DOHH2 (cell line): Measurements from ENCODE around the gene ALKBH3.

ENCODE experiments used
- H3F3A ChIP-seq: fragments of 200-600 bp; sonication (generic), shearing (Covaris generic); 2 replicates; pipeline ENCODE4 v1.6.0; 2016; ENCODE audit warnings: antibody characterized with exemption, mild to moderate bottlenecking; ENCODE audit not compliant: control insufficient read depth, insufficient read depth
- H3K27ac ChIP-seq: fragments of 200-600 bp; sonication (generic); 2 replicates; pipeline ENCODE4 v1.5.1; 2014; ENCODE audit warnings: low read depth, mild to moderate bottlenecking, low read length, moderate library complexity
- H3K27me3 ChIP-seq: fragments of 200-600 bp; sonication (generic); 2 replicates; pipeline ENCODE4 v1.6.1; 2014; ENCODE audit warnings: mild to moderate bottlenecking, low read length, mixed read lengths; ENCODE audit not compliant: control insufficient read depth
- H3K36me3 ChIP-seq: fragments of 200-600 bp; sonication (generic); 2 replicates; pipeline ENCODE4 v1.6.1; 2014; ENCODE audit warnings: mild to moderate bottlenecking, low read length, moderate library complexity, mixed read lengths; ENCODE audit not compliant: control insufficient read depth
- H3K4me1 ChIP-seq: fragments of 200-600 bp; sonication (generic); 2 replicates; pipeline ENCODE4 v1.6.1; 2014; ENCODE audit warnings: mild to moderate bottlenecking, low read length, mixed read lengths; ENCODE audit not compliant: control insufficient read depth
- H3K4me2 ChIP-seq: fragments of 200-600 bp; sonication (generic); 2 replicates; pipeline ENCODE4 v1.6.0; 2014; ENCODE audit warnings: mild to moderate bottlenecking, low read length, moderate library complexity
- H3K4me3 ChIP-seq: fragments of 200-600 bp; sonication (generic); 2 replicates; pipeline ENCODE4 v1.5.1; 2014; ENCODE audit warnings: mild to moderate bottlenecking, low read length, mixed read lengths
- H3K79me2 ChIP-seq: fragments of 200-600 bp; sonication (generic); 2 replicates; pipeline ENCODE4 v1.6.1; 2014; ENCODE audit warnings: mild to moderate bottlenecking, low read length, mixed read lengths; ENCODE audit not compliant: control insufficient read depth
- H3K9me2 ChIP-seq: fragments of 200-600 bp; sonication (generic); replicated peaks from 2 replicates; pipeline ENCODE4 v1.6.1; 2014; ENCODE audit warnings: mild to moderate bottlenecking, low read length, mixed read lengths; ENCODE audit not compliant: control insufficient read depth
- H3K9me3 ChIP-seq: fragments of 200-600 bp; sonication (generic); 2 replicates; pipeline ENCODE4 v1.6.1; 2014; ENCODE audit warnings: antibody characterized with exemption, low read length, mixed read lengths; ENCODE audit not compliant: control insufficient read depth, insufficient read depth
- H4K20me1 ChIP-seq: fragments of 200-600 bp; sonication (generic); 2 replicates; pipeline ENCODE4 v1.6.0; 2014; ENCODE audit warnings: low read depth, mild to moderate bottlenecking, antibody characterized with exemption, low read length, moderate library complexity; ENCODE audit not compliant: control insufficient read depth, insufficient read depth
- EZH2phosphoT487 ChIP-seq: fragments of 200-600 bp; sonication (generic); IDR thresholded peaks from 2 replicates; pipeline ENCODE4 v1.6.1; 2017; ENCODE audit warnings: borderline replicate concordance, mild to moderate bottlenecking, antibody characterized with exemption, low read length, moderate library complexity, mixed read lengths
- TF ChIP-seq, protein P1 (sequence below): fragments of 200-600 bp; sonication (generic); IDR thresholded peaks from one replicate; pipeline ENCODE4 v1.5.1; 2014; ENCODE audit warnings: antibody characterized with exemption, mild to moderate bottlenecking, low read depth, low read length; ENCODE audit not compliant: poor library complexity, severe bottlenecking

Gene ALKBH3

DNA sequence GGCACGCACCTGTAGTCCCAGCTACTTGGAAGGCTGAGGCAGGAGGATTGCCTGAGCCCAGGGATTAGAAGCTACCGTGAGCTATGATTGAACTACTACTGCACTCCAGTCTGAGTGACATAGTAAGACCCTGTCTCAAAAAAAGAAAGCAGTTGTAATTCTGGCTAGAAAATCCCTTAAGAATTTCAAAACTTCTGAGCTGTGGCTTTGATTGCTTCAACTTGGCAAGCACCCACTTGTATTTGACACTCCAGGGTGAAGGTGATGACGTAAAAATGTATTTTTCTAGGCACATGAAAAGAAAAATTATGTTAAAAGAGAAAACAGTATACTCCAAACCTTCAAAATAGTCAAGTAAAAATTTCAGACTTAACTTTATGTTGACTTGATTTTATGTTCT is 23.6 kb upstream of the ALKBH3 start:
- Histone ChIP-seq H3K4me2 (no peak overlapping the region), H3F3A (0 out of 2 replicates have a peak, but pooled peaks cover 2% of the 10 kb centered on the region), H4K20me1 (peaks cover 4% of the 10 kb centered on the region; the same call in 1 of the 2 replicates), H3K9me2 (no peaks in the 10 kb centered on the region), H3K4me3 (no peak overlapping the region), H3K79me2 (no peaks in the 10 kb centered on the region), H3K27me3 (no peaks in the 10 kb centered on the region), H3K36me3 (peaks cover 39% of the 10 kb centered on the region), H3K4me1 (no peaks in the 10 kb centered on the region), H3K27ac (no peak overlapping the region), H3K9me3 (no peaks in the 10 kb centered on the region; the same call in 1 of the 2 replicates)
- TF ChIP-seq EZH2phosphoT487 = no peak
- TF ChIP-seq, protein P1, sequence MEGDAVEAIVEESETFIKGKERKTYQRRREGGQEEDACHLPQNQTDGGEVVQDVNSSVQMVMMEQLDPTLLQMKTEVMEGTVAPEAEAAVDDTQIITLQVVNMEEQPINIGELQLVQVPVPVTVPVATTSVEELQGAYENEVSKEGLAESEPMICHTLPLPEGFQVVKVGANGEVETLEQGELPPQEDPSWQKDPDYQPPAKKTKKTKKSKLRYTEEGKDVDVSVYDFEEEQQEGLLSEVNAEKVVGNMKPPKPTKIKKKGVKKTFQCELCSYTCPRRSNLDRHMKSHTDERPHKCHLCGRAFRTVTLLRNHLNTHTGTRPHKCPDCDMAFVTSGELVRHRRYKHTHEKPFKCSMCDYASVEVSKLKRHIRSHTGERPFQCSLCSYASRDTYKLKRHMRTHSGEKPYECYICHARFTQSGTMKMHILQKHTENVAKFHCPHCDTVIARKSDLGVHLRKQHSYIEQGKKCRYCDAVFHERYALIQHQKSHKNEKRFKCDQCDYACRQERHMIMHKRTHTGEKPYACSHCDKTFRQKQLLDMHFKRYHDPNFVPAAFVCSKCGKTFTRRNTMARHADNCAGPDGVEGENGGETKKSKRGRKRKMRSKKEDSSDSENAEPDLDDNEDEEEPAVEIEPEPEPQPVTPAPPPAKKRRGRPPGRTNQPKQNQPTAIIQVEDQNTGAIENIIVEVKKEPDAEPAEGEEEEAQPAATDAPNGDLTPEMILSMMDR = no peak

DNA sequence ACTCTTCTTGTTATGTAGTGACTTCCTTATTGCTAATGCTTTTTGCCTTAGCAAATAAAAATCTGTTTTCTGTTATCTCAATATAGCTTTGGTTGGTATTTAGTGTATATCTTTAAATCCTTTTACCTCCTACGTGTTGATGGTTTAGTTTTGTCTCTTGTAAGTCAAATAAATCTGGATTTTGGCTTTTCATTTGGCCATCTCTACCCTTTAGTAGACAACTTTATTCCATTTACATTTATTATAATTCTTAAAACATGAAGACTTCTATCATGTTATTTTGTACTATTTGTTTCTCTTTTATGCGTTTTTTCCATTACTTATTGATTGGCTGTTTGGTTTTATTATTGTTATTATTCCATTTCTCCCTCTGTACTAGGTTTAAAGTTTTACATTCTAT is 19.5 kb upstream of the ALKBH3 start:
- H3K79me2 ChIP-seq = no peaks in the 10 kb centered on the region
- no peak overlapping the region for H3K27ac ChIP-seq
- no peaks in the 10 kb centered on the region; the same call in 1 of the 2 replicates for H3K9me3 ChIP-seq
- H4K20me1 ChIP-seq = no peaks in the 10 kb centered on the region
- no peak overlapping the region for H3K4me3 ChIP-seq
- no peak for TF ChIP-seq EZH2phosphoT487
- TF ChIP-seq, protein P1 = no peak
- H3F3A ChIP-seq = 0 out of 2 replicates have a peak, but pooled peaks cover 2% of the 10 kb centered on the region
- no peaks in the 10 kb centered on the region for H3K9me2 ChIP-seq
- H3K4me1 ChIP-seq = no peaks in the 10 kb centered on the region
- H3K27me3 ChIP-seq = no peaks in the 10 kb centered on the region
- H3K4me2 ChIP-seq = no peak overlapping the region
- H3K36me3 ChIP-seq = peaks cover 5% of the 10 kb centered on the region

DNA sequence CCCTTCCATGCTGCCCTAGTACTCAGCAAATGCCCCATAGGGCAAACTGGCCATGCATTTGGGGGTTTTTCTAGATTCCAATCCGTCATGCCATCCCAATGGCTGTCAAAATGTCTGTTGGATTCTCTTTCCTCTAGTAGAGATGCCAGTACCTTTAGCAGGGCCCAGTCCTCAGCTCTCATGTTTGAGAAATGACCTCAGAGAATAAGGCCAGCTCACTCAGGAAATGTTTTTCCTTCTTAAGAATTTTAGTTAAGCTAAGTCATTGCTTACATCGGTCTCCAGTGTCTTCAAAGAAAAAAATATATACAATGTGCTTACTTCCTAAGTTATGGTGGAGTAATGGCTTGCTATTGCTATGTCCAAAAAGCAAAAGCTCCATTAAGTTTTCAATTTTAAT is 14.1 kb upstream of the ALKBH3 start:
- H3K9me3 ChIP-seq = no peaks in the 10 kb centered on the region
- H3K4me2 ChIP-seq = no peak overlapping the region
- H3K4me1 ChIP-seq = no peaks in the 10 kb centered on the region
- H3K27ac ChIP-seq = no peak overlapping the region
- no peak overlapping the region for H3K4me3 ChIP-seq
- H3K9me2 ChIP-seq = no peaks in the 10 kb centered on the region
- H3F3A ChIP-seq = no peaks in the 10 kb centered on the region
- H3K27me3 ChIP-seq = peaks cover 17% of the 10 kb centered on the region
- no peaks in the 10 kb centered on the region for H4K20me1 ChIP-seq
- H3K36me3 ChIP-seq = no peaks in the 10 kb centered on the region
- H3K79me2 ChIP-seq = no peaks in the 10 kb centered on the region
- no peak for TF ChIP-seq EZH2phosphoT487
- TF ChIP-seq, protein P1 = no peak

DNA sequence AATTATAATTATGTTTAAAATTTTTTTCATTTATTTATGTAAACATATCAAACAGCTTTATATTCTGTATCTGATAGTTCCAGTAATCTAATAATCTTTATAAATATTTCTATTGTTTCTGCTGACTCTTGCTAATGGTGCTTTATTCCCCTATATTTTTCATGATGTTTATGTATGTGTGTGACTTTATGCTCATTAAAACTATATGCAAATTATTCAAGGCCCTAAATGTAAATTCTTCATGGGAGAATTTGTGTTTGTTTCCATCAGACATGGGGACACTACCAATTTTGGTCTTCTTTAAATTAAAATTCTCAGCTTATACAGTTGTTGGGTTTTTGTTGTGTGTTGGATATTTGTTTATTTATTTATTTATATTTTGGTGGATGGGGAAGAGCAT is 13.7 kb upstream of the ALKBH3 start:
- Histone ChIP-seq H3F3A (no peaks in the 10 kb centered on the region), H3K27ac (no peak overlapping the region), H3K4me1 (no peaks in the 10 kb centered on the region), H3K27me3 (peaks cover 17% of the 10 kb centered on the region), H3K4me3 (no peak overlapping the region), H4K20me1 (no peaks in the 10 kb centered on the region), H3K4me2 (no peak overlapping the region), H3K9me3 (no peaks in the 10 kb centered on the region), H3K9me2 (no peaks in the 10 kb centered on the region), H3K36me3 (no peaks in the 10 kb centered on the region), H3K79me2 (no peaks in the 10 kb centered on the region)
- TF ChIP-seq, protein P1 = no peak
- no peak for TF ChIP-seq EZH2phosphoT487
